ENCODE measurements around the gene ARHGAP26. TPM values are rescaled to one million over a fixed set of nuclear protein-coding genes. Genes with fewer than 3 reads are reported as not detected.

The ARHGAP26 gene
- total RNA-seq, 1 donor from 2014 or later = 14.1 TPM

DNA sequence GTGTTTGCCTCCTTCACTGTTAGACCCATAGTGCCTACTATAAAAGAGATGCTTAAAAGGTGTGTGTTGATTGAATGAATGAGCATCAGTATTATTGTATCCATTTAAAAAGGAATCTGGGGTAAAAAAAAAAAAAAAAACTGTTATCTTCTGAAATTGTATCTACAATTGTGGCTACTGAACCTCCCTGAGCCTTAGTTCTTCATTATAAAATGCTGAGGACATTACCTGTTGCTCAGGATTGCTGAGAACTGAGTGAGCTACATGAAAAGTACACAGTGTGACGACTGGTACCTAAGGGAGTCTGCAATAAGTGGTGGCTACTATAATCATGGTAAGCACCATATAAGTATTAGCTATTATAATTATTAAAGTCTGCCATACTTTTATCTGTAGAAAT, 362.6 kb downstream of the ARHGAP26 start:
- no peak overlapping the region for H3K4me3 Mint-ChIP-seq (ENCODE audit: unreplicated experiment)
- peaks cover 2% of the 10 kb centered on the region for H3K36me3 Mint-ChIP-seq (ENCODE audit: unreplicated experiment)
- no peaks in the 10 kb centered on the region for H3K27me3 Mint-ChIP-seq (ENCODE audit: unreplicated experiment)
- TF ChIP-seq, protein P1, sequence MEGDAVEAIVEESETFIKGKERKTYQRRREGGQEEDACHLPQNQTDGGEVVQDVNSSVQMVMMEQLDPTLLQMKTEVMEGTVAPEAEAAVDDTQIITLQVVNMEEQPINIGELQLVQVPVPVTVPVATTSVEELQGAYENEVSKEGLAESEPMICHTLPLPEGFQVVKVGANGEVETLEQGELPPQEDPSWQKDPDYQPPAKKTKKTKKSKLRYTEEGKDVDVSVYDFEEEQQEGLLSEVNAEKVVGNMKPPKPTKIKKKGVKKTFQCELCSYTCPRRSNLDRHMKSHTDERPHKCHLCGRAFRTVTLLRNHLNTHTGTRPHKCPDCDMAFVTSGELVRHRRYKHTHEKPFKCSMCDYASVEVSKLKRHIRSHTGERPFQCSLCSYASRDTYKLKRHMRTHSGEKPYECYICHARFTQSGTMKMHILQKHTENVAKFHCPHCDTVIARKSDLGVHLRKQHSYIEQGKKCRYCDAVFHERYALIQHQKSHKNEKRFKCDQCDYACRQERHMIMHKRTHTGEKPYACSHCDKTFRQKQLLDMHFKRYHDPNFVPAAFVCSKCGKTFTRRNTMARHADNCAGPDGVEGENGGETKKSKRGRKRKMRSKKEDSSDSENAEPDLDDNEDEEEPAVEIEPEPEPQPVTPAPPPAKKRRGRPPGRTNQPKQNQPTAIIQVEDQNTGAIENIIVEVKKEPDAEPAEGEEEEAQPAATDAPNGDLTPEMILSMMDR (IDR thresholded peaks at IDR 0.05) = no peak
- DNase-seq (ENCODE audit: extremely low spot score, unreplicated experiment) = no peak
- H3K27ac Mint-ChIP-seq (ENCODE audit: unreplicated experiment) = no peak overlapping the region
- H3K9me3 Mint-ChIP-seq (ENCODE audit: unreplicated experiment) = no peaks in the 10 kb centered on the region
- H3K4me1 Mint-ChIP-seq (ENCODE audit: unreplicated experiment) = peaks cover 4% of the 10 kb centered on the region

DNA sequence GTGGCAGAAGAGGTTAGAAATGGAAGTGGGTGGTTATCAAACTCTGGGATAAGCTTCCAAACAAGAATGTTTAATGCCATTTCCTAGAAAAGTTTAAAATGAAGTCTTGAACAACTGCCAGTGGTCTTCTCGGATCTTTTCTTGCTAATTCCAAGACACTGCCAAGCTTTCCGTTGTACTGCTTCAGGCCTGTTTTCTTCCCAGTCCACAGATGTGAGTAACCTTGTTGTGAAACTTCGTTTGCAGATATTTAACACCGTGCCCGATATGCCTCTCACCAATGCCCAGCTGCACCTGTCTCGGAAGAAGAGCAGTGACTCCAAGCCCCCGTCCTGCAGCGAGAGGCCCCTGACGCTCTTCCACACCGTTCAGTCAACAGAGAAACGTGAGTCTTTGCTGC, 363.5 kb downstream of the ARHGAP26 start:
- no peak overlapping the region for H3K4me3 Mint-ChIP-seq (ENCODE audit: unreplicated experiment)

DNA sequence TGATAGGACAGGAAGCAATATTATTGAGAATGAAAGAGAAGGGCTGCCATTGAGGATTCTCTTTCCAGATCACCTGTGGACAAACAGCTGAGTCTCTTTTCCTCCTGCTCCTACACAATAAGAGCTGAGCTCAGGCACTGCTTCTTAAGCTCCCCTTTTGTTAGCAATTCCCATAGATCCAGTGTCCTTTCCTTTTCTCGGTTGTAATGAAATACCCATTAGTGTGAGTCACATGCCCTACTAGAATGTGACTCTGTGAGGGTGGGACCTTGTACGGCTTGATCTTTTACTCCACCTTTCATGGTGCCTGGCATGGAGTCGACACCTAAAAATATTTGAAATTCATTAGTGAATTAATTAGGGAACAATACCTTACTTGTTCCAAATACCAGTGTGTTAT, 364.1 kb downstream of the ARHGAP26 start:
- no peak overlapping the region for H3K4me3 Mint-ChIP-seq (ENCODE audit: unreplicated experiment)
- H3K9me3 Mint-ChIP-seq (ENCODE audit: unreplicated experiment) = no peaks in the 10 kb centered on the region
- H3K36me3 Mint-ChIP-seq (ENCODE audit: unreplicated experiment) = peaks cover 2% of the 10 kb centered on the region
- DNase-seq (ENCODE audit: extremely low spot score, unreplicated experiment) = no peak
- no peaks in the 10 kb centered on the region for H3K27me3 Mint-ChIP-seq (ENCODE audit: unreplicated experiment)
- TF ChIP-seq, protein P1 (IDR thresholded peaks at IDR 0.05) = no peak
- no peak overlapping the region for H3K27ac Mint-ChIP-seq (ENCODE audit: unreplicated experiment)
- peaks cover 4% of the 10 kb centered on the region for H3K4me1 Mint-ChIP-seq (ENCODE audit: unreplicated experiment)

More for the DNA sequence above, 363.5 kb downstream of the ARHGAP26 start:
- Mint-ChIP-seq H3K36me3 (ENCODE audit: unreplicated experiment) (peaks cover 2% of the 10 kb centered on the region), H3K9me3 (ENCODE audit: unreplicated experiment) (no peaks in the 10 kb centered on the region), H3K27ac (ENCODE audit: unreplicated experiment) (no peak overlapping the region), H3K27me3 (ENCODE audit: unreplicated experiment) (no peaks in the 10 kb centered on the region), H3K4me1 (ENCODE audit: unreplicated experiment) (peaks cover 4% of the 10 kb centered on the region)
- no peak for DNase-seq (ENCODE audit: extremely low spot score, unreplicated experiment)
- TF ChIP-seq, protein P1 (IDR thresholded peaks at IDR 0.05) = no peak

DNA sequence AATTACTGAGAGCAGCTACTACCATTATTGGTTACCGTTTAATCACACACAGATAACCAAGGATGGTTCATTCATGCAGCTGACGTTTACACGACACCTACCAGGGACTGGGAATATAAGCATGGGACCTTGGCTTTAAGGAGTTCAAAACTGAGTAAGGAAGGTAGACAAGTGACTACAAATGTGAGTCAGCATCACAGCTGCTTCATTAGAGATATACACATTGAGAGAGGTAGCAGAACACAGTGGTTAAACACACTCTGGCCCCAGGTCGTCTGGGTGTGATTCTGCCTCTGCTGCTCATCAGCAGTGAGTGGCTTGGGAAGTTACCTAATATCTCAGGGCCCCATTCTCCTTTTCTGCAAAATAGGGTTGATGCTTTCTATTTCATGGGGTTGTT, 364.7 kb downstream of the ARHGAP26 start:
- peaks cover 4% of the 10 kb centered on the region for H3K4me1 Mint-ChIP-seq (ENCODE audit: unreplicated experiment)
- no peak overlapping the region for H3K4me3 Mint-ChIP-seq (ENCODE audit: unreplicated experiment)
- TF ChIP-seq, protein P1 (IDR thresholded peaks at IDR 0.05) = no peak
- no peak for DNase-seq (ENCODE audit: extremely low spot score, unreplicated experiment)
- no peak overlapping the region for H3K27ac Mint-ChIP-seq (ENCODE audit: unreplicated experiment)
- H3K27me3 Mint-ChIP-seq (ENCODE audit: unreplicated experiment) = no peaks in the 10 kb centered on the region
- no peaks in the 10 kb centered on the region for H3K9me3 Mint-ChIP-seq (ENCODE audit: unreplicated experiment)
- peaks cover 2% of the 10 kb centered on the region for H3K36me3 Mint-ChIP-seq (ENCODE audit: unreplicated experiment)

DNA sequence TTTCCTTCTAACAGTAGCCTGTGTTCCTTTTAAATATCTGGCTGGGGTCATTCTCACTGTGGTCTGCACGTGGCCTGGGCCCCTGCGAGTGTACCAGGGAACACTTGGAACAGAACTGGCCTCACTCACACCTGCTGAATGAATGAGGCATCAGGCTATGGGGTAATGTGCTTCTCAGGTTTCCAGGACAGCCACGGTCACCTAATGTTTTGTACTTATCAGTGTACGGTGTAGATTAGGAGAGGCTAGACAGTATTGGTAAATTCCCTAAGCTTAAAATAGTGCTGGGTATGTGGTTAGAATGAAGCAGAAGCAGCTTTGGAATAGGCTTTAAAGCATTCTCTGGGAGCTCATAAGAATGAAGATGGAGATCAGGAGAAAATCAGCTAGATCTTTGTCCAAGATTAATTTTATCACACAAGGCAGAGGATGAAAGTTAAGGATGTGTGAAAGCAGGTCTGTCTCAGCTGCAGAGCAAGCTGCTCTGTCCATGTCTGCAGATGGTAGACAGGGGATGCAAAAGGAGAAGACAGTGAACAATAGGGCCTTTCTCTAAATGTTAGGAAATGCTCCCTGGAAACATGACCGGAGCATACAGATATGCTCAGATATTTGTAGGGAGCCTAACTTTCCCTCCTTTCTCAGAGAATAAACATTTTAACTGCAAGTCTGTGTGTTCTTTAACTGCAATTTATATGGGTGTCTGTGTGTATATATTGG, 365.8 kb downstream of the ARHGAP26 start:
- no peak overlapping the region for H3K4me3 Mint-ChIP-seq (ENCODE audit: unreplicated experiment)
- no peak overlapping the region for H3K27ac Mint-ChIP-seq (ENCODE audit: unreplicated experiment)
- H3K27me3 Mint-ChIP-seq (ENCODE audit: unreplicated experiment) = no peaks in the 10 kb centered on the region
- TF ChIP-seq, protein P1 (IDR thresholded peaks at IDR 0.05) = no peak
- H3K4me1 Mint-ChIP-seq (ENCODE audit: unreplicated experiment) = peaks cover 5% of the 10 kb centered on the region
- no peaks in the 10 kb centered on the region for H3K9me3 Mint-ChIP-seq (ENCODE audit: unreplicated experiment)
- H3K36me3 Mint-ChIP-seq (ENCODE audit: unreplicated experiment) = peaks cover 2% of the 10 kb centered on the region
- no peak for DNase-seq (ENCODE audit: extremely low spot score, unreplicated experiment)

Measured in osteocyte (in vitro differentiated cells).